ENCODE measurements around the gene ABHD5.

ABHD5 gene

DNA sequence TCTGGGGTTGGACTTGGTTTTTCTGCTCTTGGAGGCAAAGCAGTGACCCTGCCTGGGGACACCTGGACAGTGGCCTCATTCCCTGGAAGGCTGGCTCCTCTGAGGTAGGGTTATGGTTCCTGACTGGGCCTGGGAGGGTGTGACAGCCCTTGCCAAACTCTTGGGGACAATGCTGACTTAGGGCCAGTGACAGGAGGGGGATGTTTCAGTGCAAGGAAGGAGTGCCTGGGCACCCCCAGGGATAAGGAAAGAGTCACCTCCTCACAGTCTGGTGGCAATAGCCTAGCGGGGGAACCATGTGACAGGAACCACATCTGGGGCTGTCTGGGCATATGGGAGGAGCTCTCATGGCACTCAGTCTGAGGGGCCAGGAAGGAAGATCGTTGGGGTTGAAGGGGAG, 91.8 kb downstream of the ABHD5 start:
- TF ChIP-seq NFIC (IDR thresholded peaks at IDR 0.05) = no peak
- no peak for TF ChIP-seq RAD21 (IDR thresholded peaks at IDR 0.05; ENCODE audit: low read depth)
- TF ChIP-seq EGR1 (IDR thresholded peaks at IDR 0.05) = no peak
